HTERT RPE-1 (cell line): Measurements from ENCODE around the gene GPR155.

ENCODE experiments used
- in situ Hi-C: fragments of 300-500 bp; cut with MboI; formaldehyde crosslinking; loops from 4 replicates; pipeline ENCODE4 v1.14.3; 2020; ENCODE audit warnings: low sequenced_read_pairs

The GPR155 gene

GRCh38 chr2:174486563-174487107 is at the start of gene GPR155:
TSS of gene GPR155 (minus strand) at chr2:174487029. CDS start at chr2:174481956, 5,073 bp downstream.
- in situ Hi-C loops: no loop called here

- in situ Hi-C loops: no loop called here
Observed at GRCh38 chr2:174535757-174536703, 49.2 kb upstream of the GPR155 start.

GRCh38 chr2:174535083-174535482 is 48.3 kb upstream of the GPR155 start:
- in situ Hi-C loops: no loop called here

- in situ Hi-C loops: no loop called here
Observed at GRCh38 chr2:174529916-174530315, 43.1 kb upstream of the GPR155 start.

GRCh38 chr2:174527959-174528358 is 41.1 kb upstream of the GPR155 start:
- in situ Hi-C loops: no loop called here

- in situ Hi-C loops: no loop called here
Observed at GRCh38 chr2:174527101-174527721, 40.4 kb upstream of the GPR155 start.

GRCh38 chr2:174524527-174524926 is 37.7 kb upstream of the GPR155 start:
- in situ Hi-C loops: no loop called here

GRCh38 chr2:174522553-174522952 is 35.7 kb upstream of the GPR155 start:
- in situ Hi-C loops: no loop called here

- in situ Hi-C loops: no loop called here
Observed at GRCh38 chr2:174518395-174518794, 31.6 kb upstream of the GPR155 start.

GRCh38 chr2:174516501-174517378 is 29.9 kb upstream of the GPR155 start:
- in situ Hi-C loops: no loop called here

GRCh38 chr2:174512345-174512744 is 25.5 kb upstream of the GPR155 start:
- in situ Hi-C loops: no loop called here

GRCh38 chr2:174511580-174512260 is 24.9 kb upstream of the GPR155 start:
- in situ Hi-C loops: no loop called here

- in situ Hi-C loops: no loop called here
Observed at GRCh38 chr2:174510583-174511189, 23.9 kb upstream of the GPR155 start.

GRCh38 chr2:174503161-174503809 is 16.5 kb upstream of the GPR155 start:
- in situ Hi-C loops: no loop called here

- in situ Hi-C loops: no loop called here
Observed at GRCh38 chr2:174499371-174499770, 12.5 kb upstream of the GPR155 start.

- in situ Hi-C loops: no loop called here
Observed at GRCh38 chr2:174495365-174496012, 8.7 kb upstream of the GPR155 start.

GRCh38 chr2:174493549-174494331 is 6.9 kb upstream of the GPR155 start:
- in situ Hi-C loops: no loop called here

- in situ Hi-C loops: no loop called here
Observed at GRCh38 chr2:174492963-174493431, 6.2 kb upstream of the GPR155 start.
